Sigmoid colon (tissue), 4 donors: ENCODE data around the gene MAP1S.

ENCODE experiments used
- EP300 ChIP-seq, 4 donors: sonication (generic); formaldehyde crosslinking; IDR thresholded peaks; one replicate each; pipeline ENCODE4 v1.6.1; 2017; ENCODE audit warnings: antibody characterized with exemption in 4 of 4
- POLR2AphosphoS5 ChIP-seq, 4 donors: sonication (generic); formaldehyde crosslinking; IDR thresholded peaks; one replicate each; pipeline ENCODE4 v1.6.1; 2017; ENCODE audit warnings: antibody characterized with exemption in 4 of 4

DNA sequence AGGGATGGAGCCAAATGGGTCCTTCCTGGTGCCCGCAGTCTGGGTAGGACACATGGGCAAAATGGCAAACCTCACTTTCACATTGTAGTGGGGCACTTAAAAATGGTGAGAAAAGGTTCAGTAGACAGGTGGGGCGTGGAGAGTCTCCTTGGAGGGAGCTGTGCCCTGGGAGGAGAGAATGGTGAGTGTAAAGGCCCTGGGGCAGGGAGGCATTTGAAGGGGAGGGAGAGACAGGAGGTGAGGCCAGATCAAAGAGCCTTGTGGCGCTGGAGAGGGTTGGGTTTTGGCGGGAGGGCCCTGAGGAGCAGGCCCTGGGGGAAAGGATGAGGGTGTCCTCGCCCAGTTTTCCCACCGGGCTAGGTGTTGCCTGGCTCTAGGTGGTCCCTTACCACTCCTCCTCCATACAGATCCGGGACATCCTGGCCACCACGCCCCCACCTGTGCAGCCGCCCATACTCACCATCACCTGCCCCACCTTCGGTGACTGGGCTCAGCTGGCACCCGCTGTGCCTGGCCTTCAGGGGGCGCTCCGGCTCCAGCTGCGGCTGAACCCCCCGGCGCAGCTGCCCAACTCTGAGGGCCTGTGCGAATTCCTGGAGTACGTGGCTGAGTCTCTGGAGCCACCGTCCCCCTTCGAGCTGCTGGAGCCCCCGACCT lies 6.3 kb downstream of the MAP1S start:
- TF ChIP-seq POLR2AphosphoS5 (IDR thresholded peaks at IDR 0.05) (no peak), EP300 (IDR thresholded peaks at IDR 0.05) (no peak)
